B cell (primary cell): Measurements from ENCODE around the gene OMA1. TPM values are rescaled to one million over a fixed set of nuclear protein-coding genes. Genes with fewer than 3 reads are reported as not detected.

Source experiments
- ATAC-seq: fragments of 200-7000 bp; cut with Tn5 transposase; one replicate; pipeline ENCODE4 v1.10.0; 2021; ENCODE audit warnings: low read depth, mild to moderate bottlenecking, moderate number of reproducible peaks, moderate library complexity
- CTCF ChIA-PET: fragments of 350-600 bp; sonication (Branson Sonifier 250); formaldehyde crosslinking; loops from one replicate; lab custom pipeline; 2021; ENCODE audit warnings: antibody characterized with exemption, inconsistent platforms; lab: Charles Lee
- POLR2A ChIA-PET: fragments of 350-600 bp; sonication (Branson Sonifier 250); formaldehyde crosslinking; loops from one replicate; lab custom pipeline; 2021; ENCODE audit warnings: antibody characterized with exemption; lab: Charles Lee
- DNase-seq: peaks from one replicate; pipeline ENCODE4 v3.0.0; 2013
- H2AFZ ChIP-seq: 2 replicates; pipeline ENCODE4 v1.6.1; 2012; ENCODE audit warnings: mild to moderate bottlenecking, low read depth, low read length; ENCODE audit not compliant: insufficient read depth, poor library complexity, severe bottlenecking
- H3K27ac ChIP-seq, 2 donors: 1 replicate in 1 of 2; 2 replicates in 1 of 2; pipeline ENCODE4 v1.5.1; 2012 to 2013; ENCODE audit warnings: low read length in 2 of 2, mild to moderate bottlenecking in 2 of 2, moderate library complexity in 1 of 2
- H3K27me3 ChIP-seq, 4 experiments: fragments of 200-600 bp in 1 of 4; sonication (generic) in 1 of 4; replicated peaks in 1 of 4; 1 replicate in 2 of 4; 2 replicates in 2 of 4; pipeline versions ENCODE4 v1.6.1 to v1.7.0; 2013 to 2016; ENCODE audit warnings: low read length in 3 of 4, mild to moderate bottlenecking in 2 of 4, mixed read lengths in 1 of 4, moderate library complexity in 1 of 4; ENCODE audit not compliant: insufficient read depth in 4 of 4, control insufficient read depth in 3 of 4; ENCODE audit errors: control extremely low read depth in 1 of 4
- H3K36me3 ChIP-seq, 2 experiments: replicated peaks in 1 of 2; 1 replicate in 1 of 2; 2 replicates in 1 of 2; pipeline versions ENCODE4 v1.6.1 to v1.7.1; 2013; ENCODE audit warnings: low read length in 1 of 2; ENCODE audit not compliant: insufficient read depth in 2 of 2, control insufficient read depth in 1 of 2; ENCODE audit errors: control extremely low read depth in 1 of 2, extremely low read depth in 1 of 2
- H3K4me1 ChIP-seq, 2 donors: fragments of 200-600 bp in 1 of 2; sonication (generic) in 1 of 2; 1 replicate in 1 of 2; 2 replicates in 1 of 2; pipeline versions ENCODE4 v1.5.1 to v1.6.1; 2013 to 2017; ENCODE audit warnings: low read length in 2 of 2; ENCODE audit not compliant: control insufficient read depth in 2 of 2, insufficient read depth in 2 of 2
- H3K4me2 ChIP-seq: replicated peaks from 2 replicates; pipeline ENCODE3; 2012; ENCODE audit warnings: mild to moderate bottlenecking, low read depth, low read length; ENCODE audit not compliant: poor library complexity, severe bottlenecking
- H3K4me3 ChIP-seq, 5 experiments: fragments of 200-600 bp in 1 of 5; sonication (generic) in 1 of 5; 1 replicate in 3 of 5; 2 replicates in 2 of 5; pipeline versions ENCODE4 v1.5.1 to v1.7.0; 2011 to 2016; ENCODE audit warnings: low read length in 4 of 5, mild to moderate bottlenecking in 4 of 5, low read depth in 2 of 5, control low read depth in 1 of 5, moderate library complexity in 1 of 5; ENCODE audit not compliant: insufficient read depth in 1 of 5; ENCODE audit errors: control extremely low read depth in 1 of 5, extremely low read depth in 1 of 5
- H3K79me2 ChIP-seq: fragments of 200-600 bp; sonication (generic); one replicate; pipeline ENCODE4 v1.6.0; 2016; ENCODE audit warnings: low read length; ENCODE audit not compliant: control insufficient read depth, insufficient read depth
- H3K9ac ChIP-seq: fragments of 200-600 bp; sonication (generic); 2 replicates; pipeline ENCODE4 v1.6.1; 2017; ENCODE audit warnings: mild to moderate bottlenecking, low read length, moderate library complexity
- H3K9me3 ChIP-seq, 3 donors: one replicate each; pipeline versions ENCODE4 v1.6.1 to v1.7.1; 2013; ENCODE audit warnings: low read length in 2 of 3; ENCODE audit not compliant: control insufficient read depth in 2 of 3, insufficient read depth in 1 of 3; ENCODE audit errors: control extremely low read depth in 1 of 3
- H4K20me1 ChIP-seq: 2 replicates; pipeline ENCODE4 v1.6.0; 2012; ENCODE audit warnings: mild to moderate bottlenecking, low read length; ENCODE audit not compliant: insufficient read depth, control insufficient read depth, poor library complexity, severe bottlenecking
- H3K27ac Mint-ChIP-seq: one replicate; pipeline ENCODE4 v1.8.0; 2021; ENCODE audit warnings: mixed read lengths
- H3K27me3 Mint-ChIP-seq: one replicate; pipeline ENCODE4 v1.8.0; 2021; ENCODE audit warnings: mixed read lengths
- H3K4me1 Mint-ChIP-seq: one replicate; pipeline ENCODE4 v1.8.0; 2021; ENCODE audit warnings: mixed read lengths
- H3K4me3 Mint-ChIP-seq: one replicate; pipeline ENCODE4 v1.8.0; 2021; ENCODE audit warnings: mixed read lengths
- H3K9me3 Mint-ChIP-seq: one replicate; pipeline ENCODE4 v1.8.0; 2022; ENCODE audit warnings: mixed read lengths; ENCODE audit not compliant: insufficient read depth
- CTCF ChIP-seq: fragments of 200-600 bp; IDR thresholded peaks from one replicate; pipeline ENCODE4 v1.8.0; 2022; ENCODE audit warnings: antibody characterized with exemption, mild to moderate bottlenecking
- EZH2 ChIP-seq: IDR thresholded peaks from 2 replicates; pipeline ENCODE4 v1.6.1; 2012; ENCODE audit warnings: borderline replicate concordance, low read depth, mild to moderate bottlenecking, moderate library complexity, low read length; ENCODE audit not compliant: insufficient read depth, poor library complexity, severe bottlenecking
- WGBS: methylation state at CpG from one replicate; pipeline ENCODE4 v1.1.5; 2013; ENCODE audit warnings: missing lambda C conversion rate; ENCODE audit not compliant: insufficient coverage; 5-methylcytosine and 5-hydroxymethylcytosine counted together
- intact Hi-C: fragments of 100-400 bp; cut with micrococcal nuclease; formaldehyde crosslinking; loops from one replicate; pipeline ENCODE4 v1.10.0; 2022
- polyA plus RNA-seq: library from polyadenylated mRNA; depleted of rRNA; stranded (reverse); fragments of >200 nt; gene quantifications from 2 replicates; pipeline ENCODE4 v1.2.3, GENCODE V29; 2012
- total RNA-seq, 2 donors: library from RNA; stranded (reverse); fragments of 120-200 nt in 1 of 2; gene quantifications; 1 replicate in 1 of 2; 2 replicates in 1 of 2; pipeline versions ENCODE4 v1.2.3 to v1.2.4, GENCODE V29; 2013 to 2022

Gene OMA1
- total and polyA plus RNA-seq, 2 donors (not counting 1 experiment from before 2014, with no cell fraction given), result 22.8 to 67.5 TPM

DNA sequence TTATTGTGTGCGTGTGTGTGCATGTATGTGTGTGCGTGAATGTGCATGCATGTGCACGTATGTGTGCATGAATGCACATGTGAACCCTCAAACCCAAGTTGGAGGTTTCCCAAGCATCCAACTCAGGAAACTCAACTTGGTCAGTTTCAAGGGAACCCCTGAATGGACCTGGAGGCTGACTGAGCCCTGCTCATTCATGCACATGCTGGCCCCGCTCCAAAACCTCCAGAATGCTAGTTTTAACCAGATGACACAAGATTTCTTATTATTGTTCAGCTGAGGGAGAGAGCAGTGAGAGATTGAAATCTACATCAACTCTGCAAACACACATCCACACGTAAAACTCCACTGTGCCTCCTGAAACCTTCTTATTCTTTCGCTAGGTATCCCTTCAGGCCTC lies 104.4 kb downstream of the OMA1 start:
- TF ChIP-seq CTCF (no peak), EZH2 (no peak)
- no peaks in the 10 kb centered on the region for H4K20me1 ChIP-seq
- intact Hi-C loops, result no loop called here
- H3K9me3 ChIP-seq, result no peaks in the 10 kb centered on the region
- H3K27me3 ChIP-seq, result no peaks in the 10 kb centered on the region
- H3K4me2 ChIP-seq, result no peak overlapping the region
- H3K9ac ChIP-seq, result no peak overlapping the region
- H3K27ac Mint-ChIP-seq, result no peak overlapping the region
- no peaks in the 10 kb centered on the region for H3K27me3 Mint-ChIP-seq
- CTCF ChIA-PET, result no interaction called here
- 100% methylated on average over 3 of the region's 6 CpGs for WGBS
- no peaks in the 10 kb centered on the region for H3K4me1 Mint-ChIP-seq
- H3K79me2 ChIP-seq, result no peaks in the 10 kb centered on the region
- no peaks in the 10 kb centered on the region for H3K9me3 Mint-ChIP-seq
- DNase-seq (no peak), ATAC-seq (no peak)
- H3K4me3 ChIP-seq, result no peak overlapping the region
- H3K36me3 ChIP-seq, result no peaks in the 10 kb centered on the region
- H2AFZ ChIP-seq, result no peak overlapping the region
- no peak overlapping the region for H3K4me3 Mint-ChIP-seq
- no peaks in the 10 kb centered on the region for H3K4me1 ChIP-seq
- POLR2A ChIA-PET, result no interaction called here
- no peak overlapping the region for H3K27ac ChIP-seq

DNA sequence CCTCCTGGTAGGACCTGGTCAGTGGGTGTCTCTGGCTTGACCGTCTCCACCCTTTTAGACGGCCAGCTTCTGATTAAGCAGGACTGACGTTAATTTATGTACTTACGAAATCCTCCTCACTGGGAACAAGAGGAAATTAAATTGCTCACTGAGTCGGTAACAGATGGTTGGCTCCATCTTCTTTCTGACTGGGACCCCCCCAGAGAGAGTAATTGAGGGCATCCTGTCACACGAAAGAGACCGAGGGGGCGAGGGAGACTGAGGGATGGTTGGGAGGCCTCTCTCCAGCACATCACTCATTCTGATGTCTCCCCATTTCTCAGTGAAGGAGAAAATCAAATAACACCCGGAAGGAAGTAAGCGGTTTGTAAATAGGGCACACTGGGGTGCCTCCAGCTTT lies 104.8 kb downstream of the OMA1 start:
- H3K9me3 Mint-ChIP-seq, result no peaks in the 10 kb centered on the region
- no peak overlapping the region for H3K27ac Mint-ChIP-seq
- Histone ChIP-seq H3K27ac (no peak overlapping the region), H3K4me2 (no peak overlapping the region), H3K9me3 (no peaks in the 10 kb centered on the region), H3K9ac (no peak overlapping the region), H2AFZ (no peak overlapping the region), H3K4me3 (no peak overlapping the region), H3K36me3 (no peaks in the 10 kb centered on the region), H3K27me3 (no peaks in the 10 kb centered on the region), H3K79me2 (no peaks in the 10 kb centered on the region), H4K20me1 (no peaks in the 10 kb centered on the region), H3K4me1 (no peaks in the 10 kb centered on the region)
- DNase-seq, result no peak
- ATAC-seq, result no peak
- TF ChIP-seq EZH2 (no peak), CTCF (no peak)
- intact Hi-C loops, result no loop called here
- WGBS, result 98% methylated on average over 6 of the region's 10 CpGs
- H3K4me1 Mint-ChIP-seq, result no peaks in the 10 kb centered on the region
- no peak overlapping the region for H3K4me3 Mint-ChIP-seq
- no peaks in the 10 kb centered on the region for H3K27me3 Mint-ChIP-seq
- POLR2A ChIA-PET, result no interaction called here
- CTCF ChIA-PET, result no interaction called here
